Left lobe of liver (tissue), 2 donors: ENCODE measurements around the gene ZNF318. TPM values are rescaled to one million over a fixed set of nuclear protein-coding genes. Genes with fewer than 3 reads are reported as not detected.
"Not testable (repeated sequence)": the region's sequence is repeated elsewhere in the genome, so short reads cannot be mapped to it uniquely, and the experiment has no call there.

Experiments used
- ATAC-seq: fragments of 200-7000 bp; cut with Tn5 transposase; one replicate; pipeline ENCODE4 v1.9.1; 2020; ENCODE audit warnings: mild to moderate bottlenecking, moderate library complexity
- DNase-seq: peaks from one replicate; pipeline ENCODE4 v3.0.0-alpha.2; 2020; ENCODE audit warnings: low spot score
- total RNA-seq: library from RNA; stranded (reverse); gene quantifications from one replicate; pipeline ENCODE4 v1.2.1, GENCODE V29; 2021
- donor health status: DM: no; HTN: no; CAD: no; lungs with moderate emphysema.
- donor health status: DM: no; HTN: yes; CAD: no.

The ZNF318 gene
- total RNA-seq, 1 donor from 2014 or later: 9.4 TPM

DNA sequence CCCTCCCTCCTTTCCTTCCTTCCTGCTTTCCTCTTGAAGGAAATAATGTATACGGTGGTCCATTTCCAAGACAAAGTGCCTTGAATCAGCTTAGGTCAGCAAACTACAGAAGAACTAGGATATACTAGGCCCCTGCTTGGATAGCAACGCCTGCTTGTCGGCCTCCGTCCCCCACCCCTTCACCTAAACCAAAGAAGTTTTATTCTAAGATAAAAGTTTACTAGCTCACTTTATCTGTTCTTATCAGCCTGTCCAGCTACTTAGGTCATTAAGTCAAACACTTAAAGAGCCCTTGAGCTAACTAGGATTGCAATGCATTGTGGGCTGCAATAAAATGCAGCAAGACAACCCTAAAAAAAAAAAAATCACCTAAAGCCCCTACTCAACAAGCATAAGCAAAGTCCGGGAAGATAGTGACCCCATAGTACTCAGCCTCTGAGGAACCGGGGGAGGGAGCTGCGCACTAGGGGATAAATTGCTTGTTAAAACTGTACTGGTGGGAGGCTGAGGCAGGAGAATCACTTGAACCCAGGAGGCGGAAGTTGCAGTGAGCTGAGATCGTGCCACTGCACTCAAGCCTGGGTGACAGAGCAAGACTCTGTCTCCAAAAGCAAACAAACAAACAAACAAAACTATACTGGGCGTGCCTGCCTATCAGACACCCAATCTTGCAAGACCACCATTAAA is 21.4 kb upstream of the ZNF318 start:
- not testable (repeated sequence) for DNase-seq, ATAC-seq

DNA sequence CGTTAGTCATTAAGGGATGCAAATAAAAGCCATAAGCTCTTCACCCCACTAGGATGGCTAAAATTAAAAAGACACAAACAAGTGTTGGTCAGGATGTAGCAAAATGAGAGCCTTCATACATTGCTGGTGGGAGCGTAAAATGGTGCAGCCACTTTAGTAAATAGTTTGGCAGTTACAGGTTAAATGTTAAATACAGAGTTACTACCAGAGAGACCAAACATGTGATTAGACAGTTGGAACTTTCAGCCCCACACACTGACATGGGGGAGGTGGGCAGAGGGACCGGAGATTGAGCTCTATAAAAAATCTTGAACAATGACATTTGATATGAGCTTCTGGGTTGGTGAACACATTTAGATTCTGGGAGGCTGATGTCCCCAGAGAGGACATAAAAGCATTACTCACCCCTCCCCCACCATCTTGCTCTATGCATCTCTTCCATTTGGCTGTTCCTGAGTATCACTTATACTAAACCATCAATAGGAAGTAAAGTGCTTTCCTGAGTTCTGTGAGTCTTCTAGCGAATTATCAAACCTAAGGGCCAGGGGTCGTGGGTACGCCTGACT is 20.4 kb upstream of the ZNF318 start:
- no peak for ATAC-seq
- no peak for DNase-seq

DNA sequence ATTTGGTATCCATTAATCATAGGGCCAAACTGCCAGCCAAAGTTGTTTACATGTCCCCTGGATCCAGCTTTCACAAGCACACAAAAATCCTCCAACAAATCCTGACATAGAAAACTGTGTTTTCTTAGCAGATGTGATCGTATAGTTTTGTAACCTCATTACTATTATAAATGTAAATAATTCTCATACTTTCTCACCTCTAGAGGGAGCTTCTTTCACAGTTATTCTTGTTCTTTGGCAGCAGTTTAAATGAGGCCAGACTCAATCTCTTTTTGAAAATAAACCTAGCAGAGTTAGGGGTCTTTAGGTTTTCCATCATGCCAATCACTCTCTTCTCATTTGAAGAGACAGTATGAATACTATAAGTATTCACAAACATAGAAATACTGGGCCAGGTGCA is 17.0 kb upstream of the ZNF318 start:
- no peak for DNase-seq
- peak; percentile 57 for ATAC-seq

- ATAC-seq: no peak
These were observed 13.7 kb upstream of the ZNF318 start for GRCh38 chr6:43383021-43383667.

GRCh38 chr6:43380858-43381257 is 11.4 kb upstream of the ZNF318 start:
- ATAC-seq, DNase-seq: not testable (repeated sequence)

More at GRCh38 chr6:43383021-43383667, 13.7 kb upstream of the ZNF318 start:
- no peak for DNase-seq

- no peak for ATAC-seq
- no peak for DNase-seq
These were observed 9.2 kb upstream of the ZNF318 start for GRCh38 chr6:43378631-43379030.

DNA sequence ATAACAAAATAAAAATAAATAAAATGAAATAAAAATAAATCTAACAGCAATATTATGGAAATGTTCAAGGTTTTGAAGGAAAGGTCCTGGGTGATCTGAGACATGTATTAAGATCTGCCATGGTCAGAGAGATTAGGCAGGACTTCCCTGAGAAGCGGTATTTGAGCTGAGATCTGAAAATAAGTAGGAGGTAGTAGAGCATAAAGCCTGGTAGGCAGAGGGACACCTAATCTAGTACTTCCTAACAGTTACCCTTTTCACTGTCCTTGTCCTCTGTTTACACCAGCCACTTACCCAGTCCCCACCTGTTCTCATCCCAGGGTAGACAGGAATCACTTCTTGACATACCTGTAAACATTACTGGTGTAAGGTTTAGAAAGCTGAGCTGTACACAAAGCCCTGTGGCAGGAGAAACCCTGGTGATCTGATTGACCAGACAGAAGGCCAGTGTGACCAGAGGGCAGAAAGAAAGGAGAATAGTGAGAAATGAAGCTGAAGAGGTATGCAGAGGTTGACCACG is 8.3 kb upstream of the ZNF318 start:
- DNase-seq: no peak
- no peak for ATAC-seq

DNA sequence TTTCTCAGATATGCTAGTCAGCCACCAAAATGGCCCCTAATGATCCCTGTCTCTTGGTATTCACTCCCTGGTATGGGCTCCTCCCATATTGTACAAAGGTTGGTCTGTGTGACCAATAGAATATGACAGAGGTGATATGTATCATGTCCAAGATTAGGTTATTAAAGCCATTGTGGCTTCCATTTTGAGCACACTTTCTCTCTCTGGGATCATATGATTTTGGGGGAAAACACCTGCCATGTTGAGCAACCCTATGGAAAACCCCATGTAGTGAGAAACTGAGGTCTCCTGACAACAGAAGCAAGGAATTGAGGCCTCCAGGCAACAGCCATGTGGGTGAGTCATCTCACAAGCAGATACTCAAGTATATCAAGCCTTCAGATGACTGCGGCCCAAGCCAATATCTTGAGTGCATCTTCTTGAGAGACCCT is 7.1 kb upstream of the ZNF318 start:
- no peak for DNase-seq
- ATAC-seq: no peak

DNA sequence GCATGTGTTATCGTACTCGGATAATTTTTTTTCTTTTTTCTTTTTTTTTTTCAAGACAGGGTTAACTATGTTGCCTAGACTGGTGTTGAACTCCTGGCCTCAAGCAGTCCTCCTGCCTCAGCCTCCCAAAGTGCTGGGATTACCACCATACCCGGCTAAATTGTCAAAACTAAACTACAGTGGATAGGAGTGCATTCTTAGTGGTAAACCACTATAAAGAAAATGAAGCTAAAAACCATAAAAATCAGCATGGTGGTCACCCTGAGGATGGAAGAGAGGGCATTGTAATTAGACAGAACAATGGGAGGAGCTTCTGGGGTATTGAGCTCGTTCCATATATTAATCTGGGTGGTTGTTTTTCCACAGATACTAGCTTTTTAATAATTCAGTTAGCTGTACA is 6.2 kb upstream of the ZNF318 start:
- no peak for ATAC-seq
- DNase-seq: no peak

DNA sequence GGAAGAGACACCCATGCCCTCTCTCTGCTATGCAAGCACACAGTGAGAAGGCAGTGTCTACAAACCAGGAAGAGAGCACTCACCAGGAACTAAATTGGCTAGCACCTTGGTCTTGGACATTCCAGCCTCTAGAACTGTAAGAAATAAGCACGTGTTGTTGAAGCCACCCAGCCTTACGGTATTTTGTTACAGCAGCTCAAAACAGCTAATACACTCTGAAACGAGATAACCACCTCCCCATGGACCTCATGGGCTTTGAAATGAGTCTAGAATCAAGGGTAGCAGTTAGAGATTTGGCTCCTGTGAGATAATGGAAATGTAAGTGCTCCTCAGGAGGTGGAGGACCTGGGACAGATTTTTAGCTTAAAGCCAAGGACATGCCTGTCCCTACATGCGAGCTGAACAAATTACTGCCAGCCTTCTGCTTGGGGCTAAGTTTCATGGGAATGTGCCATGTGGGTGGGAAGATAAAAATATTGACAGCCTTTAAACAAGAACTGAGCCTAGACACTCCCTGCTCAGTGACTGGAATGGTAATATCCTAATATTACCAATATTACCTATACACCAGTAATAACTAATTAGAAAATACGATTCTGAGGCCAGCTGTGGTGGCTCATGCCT is 3.9 kb upstream of the ZNF318 start:
- DNase-seq: no peak
- no peak for ATAC-seq

DNA sequence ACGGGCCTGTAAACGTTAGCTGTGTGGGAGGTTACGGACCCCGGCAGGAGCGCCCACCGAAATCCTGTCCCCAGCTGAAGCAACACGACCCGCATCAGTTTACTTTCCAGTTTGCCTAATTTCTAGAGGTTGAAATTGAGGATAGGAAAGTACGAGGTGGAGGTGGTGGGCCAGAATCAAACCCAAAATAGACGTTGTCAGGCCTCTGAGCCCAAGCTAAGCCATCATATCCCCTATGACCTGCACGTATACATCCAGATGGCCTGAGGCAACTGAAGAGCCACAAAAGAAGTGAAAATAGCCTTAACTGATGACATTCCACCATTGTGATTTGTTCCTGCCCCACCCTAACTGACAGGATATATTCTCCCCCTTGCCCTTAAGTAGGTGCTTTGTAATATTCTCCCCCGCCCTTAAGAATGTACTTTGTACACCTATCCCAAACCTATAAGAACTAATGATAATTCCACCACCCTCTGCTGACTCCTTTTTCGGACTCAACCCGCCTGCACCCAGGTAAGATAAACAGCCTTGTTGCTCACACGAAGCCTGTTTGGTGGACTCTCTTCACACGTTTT is 645 bp upstream of the ZNF318 start:
- not testable (repeated sequence) for ATAC-seq, DNase-seq

DNA sequence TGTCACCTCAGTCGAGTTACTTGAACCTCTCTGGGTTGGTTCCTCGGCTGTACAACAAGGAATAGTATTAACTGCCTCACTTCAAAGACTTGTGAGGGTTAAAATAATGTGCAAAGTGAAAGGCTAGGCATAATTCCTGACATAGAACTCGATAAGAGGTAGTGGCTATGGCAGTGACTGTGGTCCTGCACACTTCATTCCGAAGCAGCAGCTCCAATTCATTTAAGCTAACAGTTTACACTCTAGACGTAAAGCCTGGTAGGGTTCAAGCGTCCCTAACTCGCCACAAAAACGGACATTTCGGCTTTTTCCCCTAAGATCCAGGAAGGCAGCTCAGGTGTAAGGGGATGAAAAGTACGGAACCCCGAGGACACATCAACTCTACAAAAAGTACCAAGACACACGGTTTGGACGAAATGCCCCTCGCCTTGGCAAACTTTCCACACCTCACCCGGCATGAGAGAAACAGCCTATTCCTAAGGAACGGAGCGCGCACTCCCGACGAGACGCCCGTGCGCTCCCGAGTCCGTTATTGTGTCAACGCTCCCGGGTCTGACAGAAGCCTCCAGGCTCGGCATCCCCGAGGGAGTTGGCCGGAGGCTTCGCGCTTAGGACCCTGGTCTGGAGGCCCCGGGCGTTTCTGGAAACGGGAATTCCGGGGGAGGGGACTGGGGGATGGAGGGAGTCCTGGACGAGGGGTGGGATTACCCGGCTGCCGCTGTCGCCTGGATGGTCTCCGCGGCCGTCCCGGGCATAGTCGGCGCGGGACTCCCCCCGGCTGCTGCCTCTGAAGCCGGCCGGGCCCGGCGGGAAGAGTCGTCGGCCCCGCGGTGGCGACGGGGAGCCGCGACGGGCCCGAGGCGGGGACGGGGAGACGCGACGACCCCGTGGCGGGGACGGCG is 937 bp downstream of the ZNF318 start:
- DNase-seq: peak; percentile 58
- peak; percentile 33 for ATAC-seq

- DNase-seq (no peak), ATAC-seq (no peak)
These were observed 2.0 kb downstream of the ZNF318 start for GRCh38 chr6:43367245-43367984.

GRCh38 chr6:43361269-43361668 is 8.2 kb downstream of the ZNF318 start:
- ATAC-seq (no peak), DNase-seq (no peak)

- DNase-seq (no peak), ATAC-seq (no peak)
These were observed 9.6 kb downstream of the ZNF318 start for GRCh38 chr6:43359831-43360230.

DNA sequence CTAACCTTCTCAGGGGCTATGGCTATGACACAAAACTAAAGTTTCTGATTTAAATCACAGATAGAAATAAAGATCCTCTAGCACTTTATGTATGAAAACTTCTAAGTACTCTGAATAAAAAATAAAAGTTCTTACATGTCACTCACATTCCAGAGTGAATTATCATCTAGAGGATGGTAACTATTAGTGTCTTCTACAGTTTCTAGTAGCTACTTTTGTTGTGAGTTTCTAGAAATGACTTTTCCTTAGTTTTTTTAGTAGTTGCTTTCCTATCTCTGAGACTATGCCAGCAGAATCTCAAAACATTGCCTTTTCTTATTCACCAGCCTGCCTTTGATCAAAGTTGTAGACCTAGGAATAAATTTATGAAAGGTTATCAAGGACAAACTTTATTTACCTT is 10.1 kb downstream of the ZNF318 start:
- no peak for DNase-seq
- ATAC-seq: no peak

DNA sequence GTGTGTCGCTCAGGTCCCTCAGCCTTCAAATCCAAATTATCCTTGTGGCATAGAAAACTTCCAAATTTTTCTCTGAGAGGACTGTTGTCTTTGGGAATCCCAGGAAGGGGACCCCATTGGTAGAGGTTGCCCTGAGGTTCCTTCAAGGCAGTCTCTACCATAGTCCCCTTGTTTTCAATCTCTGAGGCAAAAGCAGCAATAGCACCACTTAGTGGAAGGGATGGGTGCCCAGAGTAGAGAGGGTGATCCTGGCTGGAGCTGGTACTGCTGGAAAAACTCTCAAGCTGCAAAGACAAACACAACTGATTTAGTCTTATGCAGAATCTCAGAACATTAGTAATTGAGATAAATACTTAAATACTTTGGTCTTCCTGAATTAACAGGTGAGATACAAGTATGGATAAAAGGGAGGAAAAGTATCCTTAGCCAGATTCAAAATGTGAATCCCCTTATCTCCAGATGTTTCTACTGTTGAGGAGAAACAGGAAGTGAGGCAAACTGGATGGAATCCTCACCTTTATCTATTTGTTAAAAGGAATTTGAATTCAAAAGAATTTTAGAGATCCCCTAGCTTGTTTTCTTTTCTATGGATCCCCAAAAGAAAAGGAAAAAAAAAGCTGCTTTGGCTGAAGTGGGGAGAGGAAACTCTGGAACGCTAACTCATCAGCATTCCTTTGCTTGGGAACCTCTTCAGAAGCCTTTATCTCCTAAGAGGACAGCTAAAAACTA is 13.4 kb downstream of the ZNF318 start:
- ATAC-seq: peak; percentile 88

DNA sequence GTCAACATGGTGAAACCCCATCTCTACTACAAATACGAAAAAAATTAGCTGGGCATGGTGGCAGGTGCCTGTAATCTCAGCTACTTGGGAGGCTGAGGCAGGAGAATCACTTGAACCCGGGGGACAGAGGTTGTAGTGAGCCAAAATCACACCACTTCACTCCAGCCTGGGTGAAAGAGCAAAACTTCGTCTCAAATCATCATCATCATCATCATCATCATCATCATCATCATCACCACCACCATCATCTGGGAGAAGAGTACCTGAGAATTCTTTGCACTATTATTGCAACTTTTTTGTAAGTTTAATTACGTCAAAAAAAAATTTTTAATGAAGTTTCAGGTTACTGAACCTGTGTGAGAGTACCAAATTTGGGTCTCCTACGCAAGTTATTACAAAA is 17.5 kb downstream of the ZNF318 start:
- not testable (repeated sequence) for DNase-seq, ATAC-seq

More for the DNA sequence above, 13.4 kb downstream of the ZNF318 start:
- no peak for DNase-seq

- no peak for DNase-seq
- no peak for ATAC-seq
These were observed 22.0 kb downstream of the ZNF318 start for GRCh38 chr6:43347444-43347843.
